ENCODE data around the gene ACSF3.
A peak's percentile ranks its signal among the peaks of the same experiment; 100 is the strongest.
"Not testable (repeated sequence)": the region's sequence is repeated elsewhere in the genome, so short reads cannot be mapped to it uniquely, and the experiment has no call there.

The ACSF3 gene

GRCh38 chr16:89191033-89191900 lies 97.6 kb downstream of the ACSF3 start:
- DNase-seq, result no peak
- intact Hi-C loops (cut with DNase I; ENCODE audit: low total_unique reads), result no loop called here
- TF ChIP-seq CTCF (IDR thresholded peaks at IDR 0.05), result no peak
- H3K4me1 ChIP-seq, result peaks cover 0 to 19% (median 11%) of the 10 kb centered on the region in 4 donors
- no peak overlapping the region for H3K27ac ChIP-seq
- no peaks in the 10 kb centered on the region for H3K36me3 ChIP-seq
- H3K4me3 ChIP-seq, result peak overlapping the region in 1 of 2 donors; percentile 50
- no peaks in the 10 kb centered on the region for H3K9me3 ChIP-seq
- H3K27me3 ChIP-seq, result peaks cover 0 to 38% of the 10 kb centered on the region in 2 donors

GRCh38 chr16:89191901-89192185 lies 98.2 kb downstream of the ACSF3 start:
- H3K36me3 ChIP-seq, result no peaks in the 10 kb centered on the region
- no peak for DNase-seq
- H3K4me1 ChIP-seq, result peaks cover 0 to 19% (median 11%) of the 10 kb centered on the region in 4 donors
- no peak for TF ChIP-seq CTCF (IDR thresholded peaks at IDR 0.05)
- H3K27ac ChIP-seq, result no peak overlapping the region
- intact Hi-C loops (cut with DNase I; ENCODE audit: low total_unique reads), result no loop called here
- H3K27me3 ChIP-seq, result peaks cover 0 to 38% of the 10 kb centered on the region in 2 donors
- H3K4me3 ChIP-seq, result peak overlapping the region; percentile 25 to 50
- H3K9me3 ChIP-seq, result no peaks in the 10 kb centered on the region

GRCh38 chr16:89192186-89192955 lies 98.7 kb downstream of the ACSF3 start:
- intact Hi-C loops (cut with DNase I; ENCODE audit: low total_unique reads); H3K9me3 ChIP-seq; H3K36me3 ChIP-seq; H3K27ac ChIP-seq: not testable (repeated sequence)
- Histone ChIP-seq H3K4me3 (peak overlapping the region; percentile 25 to 50), H3K27me3 (peaks cover 0 to 38% of the 10 kb centered on the region in 2 donors), H3K4me1 (peaks cover 0 to 19% (median 11%) of the 10 kb centered on the region in 4 donors)
- DNase-seq, result peak in 1 of 2 donors; percentile 40

- intact Hi-C loops (cut with DNase I; ENCODE audit: low total_unique reads), result no loop called here
- Histone ChIP-seq H3K27ac (no peak overlapping the region), H3K4me1 (peaks cover 0 to 19% (median 11%) of the 10 kb centered on the region in 4 donors), H3K9me3 (no peaks in the 10 kb centered on the region), H3K36me3 (no peaks in the 10 kb centered on the region), H3K4me3 (no peak overlapping the region), H3K27me3 (peaks cover 0 to 44% of the 10 kb centered on the region in 2 donors)
- no peak for TF ChIP-seq CTCF (IDR thresholded peaks at IDR 0.05)
- DNase-seq, result no peak
These were observed 99.4 kb downstream of the ACSF3 start for GRCh38 chr16:89192956-89193575.

- H3K4me3 ChIP-seq, result no peak overlapping the region
- peaks cover 0 to 51% of the 10 kb centered on the region in 2 donors for H3K27me3 ChIP-seq
- no peak for DNase-seq
- TF ChIP-seq CTCF (IDR thresholded peaks at IDR 0.05), result no peak
- H3K9me3 ChIP-seq, result no peaks in the 10 kb centered on the region
- H3K4me1 ChIP-seq, result peaks cover 0 to 19% (median 11%) of the 10 kb centered on the region in 4 donors
- H3K36me3 ChIP-seq, result no peaks in the 10 kb centered on the region
- no peak overlapping the region for H3K27ac ChIP-seq
- intact Hi-C loops (cut with DNase I; ENCODE audit: low total_unique reads), result no loop called here
These were observed 100.1 kb downstream of the ACSF3 start for GRCh38 chr16:89193576-89194293.

Data from tibial artery (tissue), 4 donors.